ENCODE measurements around the gene FLAD1. TPM values are rescaled to one million over a fixed set of nuclear protein-coding genes. Genes with fewer than 3 reads are reported as not detected.

The FLAD1 gene
- total RNA-seq, 1 experiment from 2014 or later, result 97.0 TPM

DNA sequence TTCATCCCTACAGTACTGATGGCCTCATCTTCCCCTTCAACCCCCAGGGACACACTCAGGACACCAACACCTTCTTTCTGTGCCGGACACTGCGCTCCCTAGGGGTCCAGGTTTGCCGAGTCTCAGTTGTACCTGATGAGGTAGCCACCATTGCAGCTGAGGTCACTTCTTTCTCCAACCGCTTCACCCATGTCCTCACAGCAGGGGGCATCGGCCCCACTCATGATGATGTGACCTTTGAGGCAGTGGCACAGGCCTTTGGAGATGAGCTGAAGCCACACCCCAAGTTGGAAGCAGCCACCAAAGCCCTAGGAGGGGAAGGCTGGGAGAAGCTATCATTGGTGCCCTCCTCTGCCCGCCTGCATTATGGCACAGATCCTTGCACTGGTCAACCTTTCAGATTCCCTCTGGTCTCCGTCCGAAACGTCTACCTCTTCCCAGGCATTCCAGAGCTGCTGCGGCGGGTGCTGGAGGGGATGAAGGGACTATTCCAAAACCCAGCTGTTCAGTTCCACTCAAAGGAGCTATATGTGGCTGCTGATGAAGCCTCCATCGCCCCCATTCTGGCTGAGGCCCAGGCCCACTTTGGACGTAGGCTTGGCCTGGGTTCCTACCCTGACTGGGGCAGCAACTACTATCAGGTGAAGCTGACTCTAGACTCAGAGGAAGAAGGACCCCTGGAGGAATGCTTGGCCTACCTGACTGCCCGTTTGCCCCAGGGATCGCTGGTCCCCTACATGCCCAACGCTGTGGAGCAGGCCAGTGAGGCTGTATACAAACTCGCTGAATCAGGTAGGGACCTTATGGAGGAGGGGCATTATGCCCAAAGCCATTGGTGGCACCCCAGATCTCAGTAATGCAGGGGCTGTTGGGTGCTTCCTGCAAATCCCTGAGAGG lies 5.2 kb downstream of the FLAD1 start:
- no peak overlapping the region for H3K4ac ChIP-seq (ENCODE audit: low read depth, low read length)
- peaks cover 9% of the 10 kb centered on the region; the same call in 1 of the 2 replicates for H3K79me2 ChIP-seq (ENCODE audit: insufficient read depth, low read length)
- no peak overlapping the region for H3K23ac ChIP-seq (ENCODE audit: insufficient read length, low read depth, low read length)
- H3T11ph ChIP-seq (ENCODE audit: low read length), result no peak overlapping the region
- H2BK5ac ChIP-seq (ENCODE audit: insufficient read length, low read length), result no peak overlapping the region
- no peak overlapping the region for H4K5ac ChIP-seq (ENCODE audit: insufficient read length, low read depth, low read length)
- H4K91ac ChIP-seq (ENCODE audit: insufficient read length, low read depth, low read length), result no peak overlapping the region
- H3K79me1 ChIP-seq (ENCODE audit: insufficient read depth, low read depth, low read length, poor library complexity, severe bottlenecking), result peaks cover 2% of the 10 kb centered on the region
- no peak overlapping the region for H4K8ac ChIP-seq (replicated peaks; ENCODE audit: insufficient read length, low read depth, low read length)
- H2AFZ ChIP-seq (ENCODE audit: low read length), result no peak overlapping the region
- Mint-ChIP-seq H3K27me3 (ENCODE audit: low read depth) (no peaks in the 10 kb centered on the region), H3K9me3 (no peaks in the 10 kb centered on the region), H3K4me3 (no peak overlapping the region; a peak in 1 of 5 replicates), H3K4me1 (peaks cover 12 to 18% of the 10 kb centered on the region in 2 experiments), H3K36me3 (ENCODE audit: insufficient read depth in 1 of 3, low read depth in 3 of 3) (peaks cover 36 to 62% (median 52%) of the 10 kb centered on the region in 3 experiments), H3K27ac (no peak overlapping the region; a peak in 2 of 7 replicates)
- H3K18ac ChIP-seq (ENCODE audit: insufficient read length, low read depth, low read length), result no peak overlapping the region
- H2BK12ac ChIP-seq (ENCODE audit: insufficient read length, low read depth, low read length), result no peak overlapping the region
- peaks cover 8% of the 10 kb centered on the region for H3K23me2 ChIP-seq (ENCODE audit: insufficient read length, low read depth, low read length, poor library complexity, severe bottlenecking)
- no peaks in the 10 kb centered on the region for H3K9me3 ChIP-seq (ENCODE audit: control insufficient read depth, low read depth, low read length)
- no peak overlapping the region for H3K9ac ChIP-seq (ENCODE audit: extremely low read depth, insufficient read length, low read length)
- WGBS (ENCODE audit: extremely low coverage, insufficient read length, low lambda C conversion rate), result no CpG with 5 or more reads among the region's 17 CpGs
- no peak overlapping the region for H3K27ac ChIP-seq (ENCODE audit: insufficient read length, low read depth, low read length)
- H3K4me2 ChIP-seq (ENCODE audit: insufficient read depth, insufficient read length, low read length), result no peak overlapping the region
- H3K56ac ChIP-seq (ENCODE audit: insufficient read length, low read depth, low read length), result no peak overlapping the region
- DNase-seq, result no peak
- H2BK15ac ChIP-seq (ENCODE audit: low read depth, low read length), result no peak overlapping the region
- no peaks in the 10 kb centered on the region; the same call in 1 of the 2 replicates for H3K4me1 ChIP-seq (ENCODE audit: insufficient read depth, low read length)
- no peaks in the 10 kb centered on the region for H4K20me1 ChIP-seq (ENCODE audit: control insufficient read depth, insufficient read depth, insufficient read length)
- no peak overlapping the region for H2AK5ac ChIP-seq (ENCODE audit: insufficient read length, low read length)
- no peaks in the 10 kb centered on the region for H3K27me3 ChIP-seq (ENCODE audit: insufficient read depth, low read length)
- no peak overlapping the region for H3K14ac ChIP-seq (ENCODE audit: insufficient read depth, low read length)
- no peak overlapping the region for H2BK120ac ChIP-seq (ENCODE audit: low read depth, low read length, poor library complexity, severe bottlenecking)
- H2BK20ac ChIP-seq (ENCODE audit: low read depth, low read length, poor library complexity, severe bottlenecking), result no peak overlapping the region
- TF ChIP-seq CTCF (conservative IDR thresholded peaks at IDR 0.05), result no peak

Measured in H9 (cell line).